ENCODE measurements around the gene CEP250.
"Not testable (repeated sequence)": the region's sequence is repeated elsewhere in the genome, so short reads cannot be mapped to it uniquely, and the experiment has no call there.

Gene CEP250

GRCh38 chr20:35454881-35455609 is at the start of gene CEP250:
Gene CEP250, plus strand, starts transcription at chr20:35455598. Its CDS starts 6,770 bp downstream, at chr20:35462368.
- DNase-seq (ENCODE audit: low read depth): peak; percentile 94

GRCh38 chr20:35405775-35406174 is 49.6 kb upstream of the CEP250 start:
- no peak for DNase-seq (ENCODE audit: low read depth)

- no peak for DNase-seq (ENCODE audit: low read depth)
Observed at GRCh38 chr20:35408270-35408669, 47.1 kb upstream of the CEP250 start.

- DNase-seq (ENCODE audit: low read depth): no peak
Observed at GRCh38 chr20:35409542-35409941, 45.9 kb upstream of the CEP250 start.

GRCh38 chr20:35410613-35411012 is 44.8 kb upstream of the CEP250 start:
- no peak for DNase-seq (ENCODE audit: low read depth)

- DNase-seq (ENCODE audit: low read depth): no peak
Observed at GRCh38 chr20:35421322-35421721, 34.1 kb upstream of the CEP250 start.

GRCh38 chr20:35431621-35432429 is 23.6 kb upstream of the CEP250 start:
- no peak for DNase-seq (ENCODE audit: low read depth)

GRCh38 chr20:35432430-35432735 is 23.0 kb upstream of the CEP250 start:
- DNase-seq (ENCODE audit: low read depth): no peak

GRCh38 chr20:35433337-35433736 is 22.1 kb upstream of the CEP250 start:
- no peak for DNase-seq (ENCODE audit: low read depth)

GRCh38 chr20:35434085-35435005 is 21.1 kb upstream of the CEP250 start:
- no peak for DNase-seq (ENCODE audit: low read depth)

- no peak for DNase-seq (ENCODE audit: low read depth)
Observed at GRCh38 chr20:35436177-35436573, 19.2 kb upstream of the CEP250 start.

- no peak for DNase-seq (ENCODE audit: low read depth)
Observed at GRCh38 chr20:35437599-35437998, 17.8 kb upstream of the CEP250 start.

GRCh38 chr20:35443003-35443402 is 12.4 kb upstream of the CEP250 start:
- DNase-seq (ENCODE audit: low read depth): no peak

GRCh38 chr20:35444226-35444625 is 11.2 kb upstream of the CEP250 start:
- DNase-seq (ENCODE audit: low read depth): no peak

- no peak for DNase-seq (ENCODE audit: low read depth)
Observed at GRCh38 chr20:35446356-35447078, 8.9 kb upstream of the CEP250 start.

- DNase-seq (ENCODE audit: low read depth): peak; percentile 76
Observed at GRCh38 chr20:35447082-35447789, 8.2 kb upstream of the CEP250 start.

GRCh38 chr20:35448788-35449373 is 6.5 kb upstream of the CEP250 start:
- DNase-seq (ENCODE audit: low read depth): no peak

GRCh38 chr20:35449855-35450254 is 5.5 kb upstream of the CEP250 start:
- DNase-seq (ENCODE audit: low read depth): not testable (repeated sequence)

GRCh38 chr20:35451295-35451694 is 4.1 kb upstream of the CEP250 start:
- DNase-seq (ENCODE audit: low read depth): no peak

- no peak for DNase-seq (ENCODE audit: low read depth)
Observed at GRCh38 chr20:35453647-35454046, 1.8 kb upstream of the CEP250 start.

- not testable (repeated sequence) for DNase-seq (ENCODE audit: low read depth)
Observed at GRCh38 chr20:35456700-35457099, 1.3 kb downstream of the CEP250 start.
